ENCODE measurements around the gene ZBP1.

DNA sequence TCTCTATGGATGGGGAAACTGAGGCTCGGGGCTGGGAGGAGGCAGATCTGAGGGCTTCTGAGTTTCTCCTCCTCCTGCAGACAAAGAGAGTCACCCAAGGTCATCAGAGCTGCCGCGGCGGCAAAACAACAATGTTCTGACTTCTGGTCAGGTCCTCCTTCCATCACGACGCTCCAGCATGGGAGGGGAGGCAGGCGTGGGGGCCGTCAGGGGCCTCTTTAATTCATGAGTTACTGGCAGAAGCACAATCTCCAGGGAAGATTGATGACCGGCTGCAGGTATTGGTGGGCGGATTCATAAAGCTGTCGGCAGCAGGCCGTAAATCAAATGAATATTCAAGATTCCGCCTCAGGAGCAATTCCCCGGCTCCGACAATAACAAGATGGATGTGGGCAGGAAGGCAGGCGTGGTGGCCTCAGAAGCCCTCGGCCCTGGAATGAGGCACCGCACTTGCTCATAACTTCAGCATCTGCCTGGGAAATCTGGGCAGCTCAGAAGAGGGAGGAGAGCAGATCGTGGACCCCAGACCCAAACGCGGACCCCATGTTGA is 40.3 kb downstream of the ZBP1 start:
- TF ChIP-seq CTCF (IDR thresholded peaks at IDR 0.05) (no peak), POLR2A (IDR thresholded peaks at IDR 0.05) (no peak)

Data from testis (tissue), 2 donors.